AG08395 (cell line): ENCODE measurements around the gene PDAP1.
"Not testable (repeated sequence)": the region's sequence is repeated elsewhere in the genome, so short reads cannot be mapped to it uniquely, and the experiment has no call there.

Source experiments
- DNase-seq: peaks from one replicate; pipeline ENCODE4 v3.0.0; 2012; ENCODE audit warnings: mixed read lengths, low spot score

Gene PDAP1

GRCh38 chr7:99395616-99396327 lies 12.6 kb downstream of the PDAP1 start:
- no peak for DNase-seq

GRCh38 chr7:99394188-99394502 lies 14.3 kb downstream of the PDAP1 start:
- no peak for DNase-seq

- DNase-seq = no peak
Observed at GRCh38 chr7:99393355-99394187, 14.8 kb downstream of the PDAP1 start.

DNA sequence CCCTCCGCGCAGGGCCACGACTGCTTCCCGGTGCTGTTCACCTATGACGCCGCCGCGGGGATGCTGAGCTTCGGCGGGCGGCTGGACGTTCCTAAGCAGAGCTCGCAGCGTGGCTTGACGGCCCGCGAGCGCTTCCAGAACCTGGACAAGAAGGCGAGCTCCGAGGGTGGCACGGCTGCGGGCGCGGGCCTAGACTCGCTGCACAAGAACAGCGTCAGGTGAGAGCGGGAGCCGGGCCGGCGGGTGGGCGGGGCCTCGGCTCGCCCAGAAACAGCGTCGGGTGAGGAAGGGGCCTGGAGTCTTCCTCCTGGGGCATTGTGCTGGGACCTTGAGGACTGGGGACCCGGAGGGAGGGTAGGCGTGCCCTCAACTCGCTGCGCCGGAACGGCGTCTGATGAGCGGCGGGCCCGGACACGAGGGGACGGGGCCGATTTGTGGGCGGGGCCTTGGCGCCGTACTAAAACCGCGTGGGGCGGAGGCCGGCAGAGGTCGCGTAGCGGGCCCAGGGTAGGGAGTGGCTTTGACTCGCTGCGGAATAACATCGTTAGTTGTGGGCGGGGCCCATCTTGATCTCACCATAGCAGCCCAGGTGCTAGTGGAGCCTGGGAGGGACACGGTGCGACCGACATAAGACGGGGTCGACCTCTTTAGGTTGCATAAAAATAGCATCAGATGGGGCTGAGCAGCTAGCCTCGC lies 15.6 kb downstream of the PDAP1 start:
- DNase-seq = peak; percentile 60

DNA sequence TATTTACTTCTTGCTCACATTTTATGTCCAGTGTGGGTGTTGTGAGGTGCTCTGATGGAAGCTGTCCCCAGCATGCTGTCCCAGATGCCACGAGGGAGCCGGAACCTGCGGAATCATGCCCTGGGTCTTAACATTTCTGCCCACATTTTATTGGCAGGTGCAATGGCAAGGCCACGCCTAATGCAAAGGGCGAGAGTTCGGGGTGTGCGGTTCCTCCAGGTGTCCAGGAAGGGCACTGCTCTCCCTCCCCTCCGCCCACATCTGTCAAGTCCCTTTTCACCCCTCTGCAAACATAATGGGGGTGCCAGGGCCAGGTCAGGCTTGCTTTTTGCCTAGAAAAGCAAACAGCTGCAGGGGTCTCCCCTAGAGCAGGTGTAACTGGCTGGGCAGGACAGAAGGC lies 16.4 kb downstream of the PDAP1 start:
- no peak for DNase-seq

DNA sequence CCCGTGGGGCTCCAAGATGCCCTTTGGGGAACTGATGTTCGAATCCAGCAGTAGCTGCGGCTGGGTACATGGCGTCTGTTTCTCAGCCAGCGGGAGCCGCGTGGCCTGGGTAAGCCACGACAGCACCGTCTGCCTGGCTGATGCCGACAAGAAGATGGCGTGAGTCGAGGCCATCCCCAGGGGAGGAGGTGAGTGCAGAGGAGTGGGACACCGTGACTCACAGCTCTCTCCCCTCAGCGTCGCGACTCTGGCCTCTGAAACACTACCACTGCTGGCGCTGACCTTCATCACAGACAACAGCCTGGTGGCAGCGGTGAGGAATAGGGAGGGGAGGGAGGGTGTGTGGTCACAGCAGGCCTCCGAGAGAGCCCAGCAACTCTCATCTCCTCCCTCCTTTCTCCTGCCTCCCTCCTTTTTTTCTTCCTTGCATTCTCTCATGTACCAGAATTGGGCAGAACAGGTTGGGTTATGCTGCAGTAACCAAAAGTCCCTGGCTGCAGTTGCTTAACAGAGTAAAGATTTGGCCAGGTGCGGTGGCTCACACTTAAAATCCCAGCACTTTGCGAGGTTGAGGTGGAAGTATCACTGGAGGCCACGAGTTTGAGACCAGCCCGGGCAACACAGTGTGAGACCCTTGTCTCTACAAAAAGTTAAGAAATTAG lies 17.3 kb downstream of the PDAP1 start:
- no peak for DNase-seq

- no peak for DNase-seq
Observed at GRCh38 chr7:99389772-99390171, 18.6 kb downstream of the PDAP1 start.

DNA sequence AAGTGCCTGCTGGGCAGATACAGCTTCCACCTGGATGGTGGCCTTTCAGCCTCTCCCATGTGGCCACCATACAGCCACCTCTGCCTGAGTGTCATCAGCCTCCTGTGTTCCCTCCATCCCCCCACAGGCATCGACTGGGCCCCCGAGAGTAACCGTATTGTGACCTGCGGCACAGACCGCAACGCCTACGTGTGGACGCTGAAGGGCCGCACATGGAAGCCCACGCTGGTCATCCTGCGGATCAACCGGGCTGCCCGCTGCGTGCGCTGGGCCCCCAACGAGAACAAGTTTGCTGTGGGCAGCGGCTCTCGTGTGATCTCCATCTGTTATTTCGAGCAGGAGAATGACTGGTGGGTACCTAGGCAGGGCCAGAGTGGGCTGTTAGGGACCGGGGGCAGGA lies 20.5 kb downstream of the PDAP1 start:
- DNase-seq = no peak

- DNase-seq = not testable (repeated sequence)
Observed at GRCh38 chr7:99387239-99387635, 21.2 kb downstream of the PDAP1 start.

- peak; percentile 36 for DNase-seq
Observed at GRCh38 chr7:99386584-99387238, 21.7 kb downstream of the PDAP1 start.

DNA sequence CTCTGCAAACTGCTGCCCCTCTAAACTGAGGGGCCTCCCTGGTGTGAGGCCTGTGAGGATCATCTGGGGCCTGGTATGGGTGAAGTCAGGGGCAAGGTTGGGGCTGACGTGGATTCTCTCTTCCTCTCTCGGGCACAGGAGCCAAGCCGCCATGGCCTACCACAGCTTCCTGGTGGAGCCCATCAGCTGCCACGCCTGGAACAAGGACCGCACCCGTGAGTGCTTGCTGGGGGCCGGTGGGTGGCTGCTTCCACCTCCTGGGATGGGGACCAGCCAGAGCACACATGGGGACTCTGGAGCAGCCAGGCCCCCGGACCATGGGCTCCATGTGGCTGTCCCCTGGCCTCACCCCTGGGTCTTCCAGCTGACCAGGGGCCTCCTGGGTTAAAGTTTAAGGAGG lies 22.8 kb downstream of the PDAP1 start:
- DNase-seq = no peak

DNA sequence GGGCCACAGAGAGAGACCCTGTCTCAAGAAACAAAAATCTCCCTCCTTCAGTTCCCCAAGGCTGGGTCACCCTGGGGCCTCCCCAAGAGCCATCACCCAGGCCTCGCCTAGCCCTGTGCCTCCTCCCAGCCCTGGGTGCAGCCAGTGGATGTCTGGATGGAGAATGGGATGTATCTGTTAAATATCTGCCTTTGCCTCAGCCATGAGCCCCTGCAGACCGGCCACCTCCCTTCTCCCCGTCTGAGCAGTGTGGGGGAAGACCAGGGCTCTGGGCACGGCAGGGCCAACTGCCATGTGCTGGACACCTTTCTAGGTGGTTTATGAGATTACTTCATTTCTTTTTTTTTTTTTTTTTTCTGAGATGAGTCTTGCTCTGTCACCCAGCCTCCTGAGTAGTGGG lies 23.9 kb downstream of the PDAP1 start:
- no peak for DNase-seq

DNA sequence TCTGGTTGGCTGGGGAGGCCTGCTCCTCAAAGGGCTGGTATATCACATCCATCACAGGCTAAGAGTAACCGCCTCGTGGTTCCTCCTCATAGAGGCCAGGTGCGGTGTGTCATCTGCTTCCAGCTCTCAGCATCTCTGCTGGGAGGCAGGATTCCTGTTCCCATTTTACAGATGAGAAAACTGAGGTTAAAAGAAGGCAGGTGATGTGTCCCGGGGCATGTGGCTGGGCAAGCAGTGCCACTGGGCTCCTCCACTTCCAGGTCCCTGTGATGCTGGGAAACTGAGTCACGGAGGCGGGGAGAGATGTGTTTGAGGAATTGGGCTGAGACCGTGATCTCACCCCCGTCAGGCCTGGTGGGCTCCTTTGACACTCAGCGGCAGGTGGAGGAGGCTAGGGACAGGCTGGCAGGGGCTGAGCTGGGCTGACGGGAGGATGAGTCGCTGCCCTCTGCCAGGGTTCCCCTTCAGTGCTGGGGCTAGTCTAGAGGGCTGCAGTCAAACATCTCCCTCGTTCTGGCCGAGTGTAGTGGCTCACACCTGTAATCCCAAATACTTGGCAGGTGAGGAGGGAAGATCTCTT lies 24.5 kb downstream of the PDAP1 start:
- DNase-seq = no peak

DNA sequence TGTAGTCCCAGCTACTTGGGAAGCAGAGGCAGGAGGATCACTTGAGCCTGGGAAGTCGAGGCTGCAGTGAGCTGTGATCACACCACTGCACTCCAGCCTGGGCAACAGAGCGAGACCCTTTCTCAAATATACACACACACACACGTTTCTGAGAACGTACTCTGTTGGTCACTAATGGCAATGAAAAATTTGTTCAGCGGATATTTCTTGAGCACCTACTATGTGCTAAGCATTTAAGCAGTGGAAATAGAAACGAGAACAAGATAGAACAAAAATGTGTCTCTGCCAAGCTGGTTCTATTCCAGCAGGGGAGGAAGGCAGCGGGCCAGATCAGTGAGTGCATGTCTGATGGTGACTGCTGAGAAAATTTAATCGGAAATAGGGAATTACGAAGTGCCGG lies 25.2 kb downstream of the PDAP1 start:
- no peak for DNase-seq

DNA sequence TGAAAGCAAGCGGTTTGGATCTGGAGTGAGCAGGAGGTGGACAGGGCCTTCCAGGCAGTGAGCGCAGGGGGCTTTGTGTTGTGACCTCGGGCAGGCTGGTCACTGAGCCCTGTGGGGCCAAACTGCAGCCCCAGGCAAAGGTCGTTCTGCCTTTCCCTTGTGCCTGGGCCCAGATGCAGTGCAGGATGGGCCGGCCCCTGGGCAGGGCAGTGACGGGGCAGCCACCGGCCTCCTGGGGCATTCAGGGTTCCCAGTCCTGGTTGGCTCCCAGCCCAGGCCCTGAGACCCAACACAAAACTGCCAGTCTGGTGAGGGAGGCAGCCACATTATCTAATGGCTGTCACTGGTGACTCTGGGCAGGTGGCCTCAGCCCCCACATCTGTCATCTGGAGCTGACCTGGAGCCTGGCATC lies 26.7 kb downstream of the PDAP1 start:
- DNase-seq = no peak

DNA sequence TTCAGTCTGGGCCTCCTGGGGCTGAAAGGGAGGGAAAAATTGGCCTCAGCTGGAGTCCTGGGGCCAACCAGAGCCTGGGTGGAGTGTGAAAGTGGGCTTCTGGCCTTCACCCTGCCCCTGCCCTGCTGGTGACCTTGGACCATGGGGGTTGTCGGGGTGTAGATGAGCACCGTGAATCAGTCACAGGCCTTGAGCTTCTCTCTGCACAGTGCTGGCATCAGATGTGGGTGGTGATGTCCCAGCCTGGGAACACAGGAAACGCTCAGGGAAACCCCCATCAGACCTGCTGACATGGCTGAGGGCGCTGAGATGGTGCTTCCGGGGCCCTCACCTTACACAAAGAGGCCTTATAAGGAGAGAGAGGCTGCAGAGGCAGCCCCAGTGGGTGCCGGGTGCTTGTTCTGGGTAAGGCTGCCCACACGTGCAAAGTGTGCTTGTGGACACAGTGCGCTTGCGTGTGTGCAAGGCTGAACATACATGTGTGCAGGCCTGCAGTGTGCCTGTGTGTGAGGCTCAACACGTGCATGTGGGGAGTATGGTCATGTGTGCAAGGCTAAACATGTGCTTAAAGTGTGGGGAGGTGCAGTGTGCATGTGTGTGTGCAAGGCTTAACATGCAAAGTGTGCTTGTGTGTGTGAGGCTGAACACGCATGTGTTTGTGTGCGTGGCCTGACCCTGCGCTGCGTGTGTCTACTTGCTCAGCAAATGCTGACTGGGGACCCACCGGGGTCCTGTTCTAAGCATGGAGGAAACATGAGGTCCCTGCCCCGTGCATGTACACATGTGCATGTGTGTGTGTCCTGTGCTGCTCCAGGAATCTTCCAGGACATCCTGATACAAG lies 27.4 kb downstream of the PDAP1 start:
- DNase-seq = no peak

DNA sequence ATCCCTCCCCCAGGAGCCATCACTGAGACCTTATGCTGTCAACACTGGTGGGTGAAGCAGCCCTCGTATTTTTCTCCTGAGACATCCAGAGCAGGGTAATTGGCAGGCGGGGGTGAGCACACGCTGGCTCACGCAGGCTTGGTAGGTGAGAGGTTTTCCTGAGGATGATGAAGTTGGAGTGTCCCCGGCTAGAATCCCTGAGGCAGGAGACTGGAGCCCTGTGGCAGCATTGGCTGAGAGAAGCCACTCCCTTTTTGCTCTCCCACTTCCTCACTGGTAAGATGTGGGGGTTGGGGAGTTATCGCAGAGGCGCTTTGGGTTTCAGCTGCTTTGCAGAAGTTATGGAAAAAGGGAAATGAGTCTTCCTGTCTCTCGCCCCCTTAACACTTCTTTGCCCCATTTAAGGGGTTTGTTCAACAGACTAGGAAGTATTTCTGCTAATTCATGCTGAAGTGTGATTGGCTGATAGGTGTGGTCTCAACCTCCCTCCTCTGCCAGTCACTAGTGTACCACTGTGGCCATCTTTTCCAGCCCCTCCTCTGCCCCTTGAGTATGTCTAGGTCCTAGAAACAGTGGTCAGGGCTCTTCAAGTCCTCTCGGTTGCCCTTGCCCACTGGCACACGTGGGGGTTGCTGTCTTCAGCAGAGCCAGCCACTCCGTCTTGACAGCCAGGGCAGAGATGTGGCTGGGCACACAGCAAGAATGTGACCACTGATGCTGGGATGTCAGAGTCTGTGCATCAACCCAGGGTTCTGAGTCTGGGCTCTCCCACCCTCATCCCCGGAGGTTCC lies 28.2 kb downstream of the PDAP1 start:
- DNase-seq = peak; percentile 47

DNA sequence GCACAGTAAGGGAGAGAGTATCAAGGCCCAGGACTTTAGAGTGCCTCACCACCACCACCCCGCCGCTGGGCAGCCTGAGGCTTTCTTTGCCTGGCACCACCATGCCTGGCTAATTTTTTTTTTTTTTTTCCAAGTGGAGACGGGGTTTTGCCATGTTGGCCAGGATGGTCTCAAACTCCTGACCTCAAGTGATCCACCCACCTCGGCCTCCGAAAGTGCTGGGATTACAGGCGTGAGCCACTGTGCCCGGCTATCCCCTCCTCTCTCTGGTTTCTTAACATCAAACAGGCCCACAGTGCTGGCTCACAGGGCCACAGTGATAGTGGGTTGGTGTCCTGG lies 28.7 kb downstream of the PDAP1 start:
- not testable (repeated sequence) for DNase-seq

- DNase-seq = peak; percentile 92
Observed at GRCh38 chr7:99379043-99379577, 29.3 kb downstream of the PDAP1 start.
